Measurements from ENCODE around the gene ABCC4.

- no peak for TF ChIP-seq CTCF (conservative IDR thresholded peaks at IDR 0.05)
- no peak for TF ChIP-seq ZFX (IDR thresholded peaks at IDR 0.05)
Measured at GRCh38 chr13:95106562-95106961, 194.7 kb downstream of the ABCC4 start.
